Measurements from ENCODE around the gene LRRN3. TPM values are rescaled to one million over a fixed set of nuclear protein-coding genes. Genes with fewer than 3 reads are reported as not detected.

LRRN3 gene
- total RNA-seq, 1 donor from 2014 or later = 5.2 TPM

DNA sequence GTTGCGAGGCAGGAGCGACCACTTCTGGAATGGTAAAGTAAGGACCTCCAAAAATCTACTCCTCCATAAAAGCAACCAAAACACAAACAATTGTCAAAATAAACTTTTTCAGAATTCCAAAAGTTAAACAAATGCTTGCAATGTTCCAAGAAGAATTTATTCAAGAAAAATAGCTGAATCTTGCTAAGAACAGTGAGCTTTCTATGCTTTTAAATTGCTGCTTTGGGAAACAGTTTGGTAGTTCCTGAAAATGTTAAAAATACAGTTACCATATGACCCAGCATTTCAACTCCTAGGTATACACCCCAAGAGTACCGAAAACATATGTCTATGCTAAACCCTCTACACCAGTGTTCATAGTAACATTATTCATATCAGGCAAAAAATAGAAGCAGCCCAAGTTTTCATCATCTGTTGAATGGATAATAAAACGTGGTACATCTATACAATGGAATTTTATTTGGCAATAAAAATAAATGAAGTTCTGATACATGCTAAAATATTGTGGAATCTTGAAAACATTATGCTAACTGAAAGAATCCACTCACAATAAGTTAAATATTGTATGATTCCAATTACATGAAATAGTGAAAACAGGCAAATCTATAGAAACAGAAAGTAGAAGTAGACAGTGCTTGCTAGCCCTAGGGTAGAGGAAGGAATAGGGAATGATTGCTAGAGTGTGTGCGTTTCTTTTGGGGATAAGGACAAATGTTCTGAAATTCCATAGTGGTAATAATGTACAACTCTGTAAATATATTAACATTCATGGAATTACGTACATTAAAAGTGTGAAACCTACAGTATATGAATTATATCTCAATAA lies 57.0 kb downstream of the LRRN3 start:
- H3K4me3 ChIP-seq (ENCODE audit: low read length in 3 of 3) = no peak overlapping the region
- no peaks in the 10 kb centered on the region for H3K36me3 ChIP-seq (ENCODE audit: control insufficient read depth in 3 of 3, insufficient read depth in 3 of 3, low read length in 3 of 3)
- H3K9ac ChIP-seq (ENCODE audit: low read depth in 1 of 3, low read length in 3 of 3) = no peak overlapping the region
- H3K9me3 ChIP-seq (ENCODE audit: control insufficient read depth in 3 of 3, low read length in 3 of 3) = no peaks in the 10 kb centered on the region
- no peak overlapping the region for H3K27ac ChIP-seq (ENCODE audit: low read depth, low read length)
- H3K27me3 ChIP-seq (ENCODE audit: control insufficient read depth in 3 of 3, insufficient read depth in 3 of 3, low read length in 3 of 3) = no peaks in the 10 kb centered on the region
- peaks cover 0 to 5% (median 2%) of the 10 kb centered on the region in 3 donors for H3K4me1 ChIP-seq (ENCODE audit: control insufficient read depth in 3 of 3, insufficient read depth in 3 of 3, low read length in 3 of 3)

DNA sequence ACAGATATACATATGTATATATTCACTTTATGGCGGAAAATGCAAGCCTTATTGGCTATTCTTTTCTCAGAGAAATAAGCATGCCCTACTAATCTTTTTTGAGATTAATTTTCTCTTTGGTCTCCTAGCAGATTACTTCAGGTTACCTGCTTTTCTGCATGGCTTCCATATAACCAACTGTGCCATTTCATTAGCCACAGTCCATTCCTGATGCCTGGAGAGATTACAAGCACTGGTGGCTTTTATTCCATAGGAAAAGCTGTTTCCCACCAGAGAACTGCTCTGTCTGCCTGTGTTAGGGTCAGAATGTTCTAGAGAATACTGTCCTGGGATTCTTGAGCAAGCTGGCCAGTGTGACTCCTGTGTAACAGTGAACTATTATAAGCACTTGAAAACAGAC lies 59.8 kb downstream of the LRRN3 start:
- H3K27ac ChIP-seq (ENCODE audit: low read depth, low read length) = no peak overlapping the region
- H3K9me3 ChIP-seq (ENCODE audit: control insufficient read depth in 3 of 3, low read length in 3 of 3) = no peaks in the 10 kb centered on the region
- no peak overlapping the region for H3K4me3 ChIP-seq (ENCODE audit: low read length in 3 of 3)
- peaks cover 0 to 1% (median 0%) of the 10 kb centered on the region in 3 donors for H3K4me1 ChIP-seq (ENCODE audit: control insufficient read depth in 3 of 3, insufficient read depth in 3 of 3, low read length in 3 of 3)
- no peaks in the 10 kb centered on the region for H3K36me3 ChIP-seq (ENCODE audit: control insufficient read depth in 3 of 3, insufficient read depth in 3 of 3, low read length in 3 of 3)
- no peak overlapping the region for H3K9ac ChIP-seq (ENCODE audit: low read depth in 1 of 3, low read length in 3 of 3)
- no peaks in the 10 kb centered on the region for H3K27me3 ChIP-seq (ENCODE audit: control insufficient read depth in 3 of 3, insufficient read depth in 3 of 3, low read length in 3 of 3)

DNA sequence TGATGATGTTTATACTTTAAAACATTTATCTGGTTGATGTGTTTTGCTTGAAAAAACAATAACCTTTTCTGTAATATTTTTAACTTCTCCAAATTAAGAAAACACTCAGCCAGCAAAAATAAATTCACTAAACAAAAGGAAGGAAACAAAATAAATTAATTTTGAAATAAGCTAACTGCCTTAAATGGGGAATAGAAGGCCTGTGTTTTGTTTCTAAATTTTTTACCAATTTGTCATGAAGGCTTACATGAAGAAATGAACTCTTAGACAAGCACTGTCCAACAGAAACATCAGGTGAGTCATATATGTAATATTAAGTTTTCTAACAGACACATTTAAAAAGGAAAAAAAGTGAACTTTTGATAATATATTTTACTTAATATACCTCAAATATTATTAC lies 68.5 kb downstream of the LRRN3 start:
- H3K9ac ChIP-seq (ENCODE audit: low read depth in 1 of 3, low read length in 3 of 3) = no peak overlapping the region
- no peaks in the 10 kb centered on the region for H3K9me3 ChIP-seq (ENCODE audit: control insufficient read depth in 3 of 3, low read length in 3 of 3)
- H3K27ac ChIP-seq (ENCODE audit: low read depth, low read length) = no peak overlapping the region
- no peaks in the 10 kb centered on the region for H3K36me3 ChIP-seq (ENCODE audit: control insufficient read depth in 3 of 3, insufficient read depth in 3 of 3, low read length in 3 of 3)
- H3K4me3 ChIP-seq (ENCODE audit: low read length in 3 of 3) = no peak overlapping the region
- no peaks in the 10 kb centered on the region for H3K27me3 ChIP-seq (ENCODE audit: control insufficient read depth in 3 of 3, insufficient read depth in 3 of 3, low read length in 3 of 3)
- no peaks in the 10 kb centered on the region for H3K4me1 ChIP-seq (ENCODE audit: control insufficient read depth in 3 of 3, insufficient read depth in 3 of 3, low read length in 3 of 3)

DNA sequence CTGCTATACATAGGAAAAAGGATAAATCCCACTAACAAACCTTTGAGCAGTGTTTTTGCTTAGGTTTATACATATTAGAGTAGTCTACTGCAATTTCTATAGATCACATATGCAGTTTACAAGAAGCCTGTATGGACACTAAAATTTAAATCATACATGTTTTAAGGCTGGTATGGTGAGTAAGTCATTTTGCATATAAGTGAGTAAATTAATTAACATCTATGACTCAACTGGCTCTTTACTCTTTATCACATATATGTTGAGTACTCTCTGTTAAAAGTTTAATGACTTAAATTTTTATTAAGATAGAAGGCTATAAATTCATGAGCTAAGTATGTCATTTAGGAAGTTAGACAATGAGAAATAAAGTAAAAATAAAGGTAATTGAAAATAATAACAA lies 69.4 kb downstream of the LRRN3 start:
- no peak overlapping the region for H3K27ac ChIP-seq (ENCODE audit: low read depth, low read length)
- H3K4me1 ChIP-seq (ENCODE audit: control insufficient read depth in 3 of 3, insufficient read depth in 3 of 3, low read length in 3 of 3) = no peaks in the 10 kb centered on the region
- H3K27me3 ChIP-seq (ENCODE audit: control insufficient read depth in 3 of 3, insufficient read depth in 3 of 3, low read length in 3 of 3) = no peaks in the 10 kb centered on the region
- no peaks in the 10 kb centered on the region for H3K9me3 ChIP-seq (ENCODE audit: control insufficient read depth in 3 of 3, low read length in 3 of 3)
- H3K9ac ChIP-seq (ENCODE audit: low read depth in 1 of 3, low read length in 3 of 3) = no peak overlapping the region
- no peaks in the 10 kb centered on the region for H3K36me3 ChIP-seq (ENCODE audit: control insufficient read depth in 3 of 3, insufficient read depth in 3 of 3, low read length in 3 of 3)
- H3K4me3 ChIP-seq (ENCODE audit: low read length in 3 of 3) = no peak overlapping the region

DNA sequence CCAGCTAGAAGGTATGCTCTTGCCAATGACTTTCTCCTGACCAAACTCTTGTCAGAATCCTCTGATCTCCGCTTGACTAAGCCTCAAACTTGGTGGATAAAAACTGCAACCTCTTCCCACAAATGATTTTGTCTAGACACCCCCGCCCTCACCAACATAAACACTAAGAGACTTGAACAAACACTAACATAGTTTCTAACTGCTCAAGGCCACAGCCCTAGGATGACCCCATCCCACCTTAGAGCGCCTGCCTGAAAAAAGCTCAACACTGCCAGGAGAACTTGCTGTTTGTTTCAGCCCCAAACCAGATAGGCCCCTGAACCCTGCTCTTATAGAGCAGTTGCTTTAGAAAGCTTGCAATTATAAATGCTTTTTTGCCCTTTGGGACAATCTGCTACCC lies 71.8 kb downstream of the LRRN3 start:
- Histone ChIP-seq H3K4me3 (ENCODE audit: low read length in 3 of 3) (no peak overlapping the region), H3K27ac (ENCODE audit: low read depth, low read length) (no peak overlapping the region), H3K4me1 (ENCODE audit: control insufficient read depth in 3 of 3, insufficient read depth in 3 of 3, low read length in 3 of 3) (no peaks in the 10 kb centered on the region), H3K27me3 (ENCODE audit: control insufficient read depth in 3 of 3, insufficient read depth in 3 of 3, low read length in 3 of 3) (no peaks in the 10 kb centered on the region), H3K9ac (ENCODE audit: low read depth in 1 of 3, low read length in 3 of 3) (no peak overlapping the region), H3K9me3 (ENCODE audit: control insufficient read depth in 3 of 3, low read length in 3 of 3) (no peaks in the 10 kb centered on the region), H3K36me3 (ENCODE audit: control insufficient read depth in 3 of 3, insufficient read depth in 3 of 3, low read length in 3 of 3) (no peaks in the 10 kb centered on the region)

DNA sequence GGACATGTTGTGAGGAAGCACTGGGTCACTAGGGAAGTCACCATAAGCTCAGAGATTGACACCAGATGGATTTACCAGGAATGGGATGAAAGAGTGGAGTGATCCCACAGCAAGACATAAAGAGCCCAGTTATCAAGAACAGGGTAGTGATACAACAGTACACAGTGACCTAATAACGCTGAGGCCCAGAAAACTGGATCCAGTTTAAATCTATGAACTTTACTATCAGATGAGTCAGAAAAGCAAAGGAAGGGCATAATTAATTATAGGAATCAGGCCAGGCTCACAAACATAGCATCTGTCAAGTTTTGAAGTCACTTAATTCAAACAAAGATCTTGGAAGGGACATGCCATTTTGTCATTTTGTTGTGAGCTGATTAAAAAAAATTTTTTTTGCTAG lies 73.5 kb downstream of the LRRN3 start:
- H3K4me1 ChIP-seq (ENCODE audit: control insufficient read depth in 3 of 3, insufficient read depth in 3 of 3, low read length in 3 of 3) = peaks cover 0 to 2% (median 0%) of the 10 kb centered on the region in 3 donors
- no peaks in the 10 kb centered on the region for H3K27me3 ChIP-seq (ENCODE audit: control insufficient read depth in 3 of 3, insufficient read depth in 3 of 3, low read length in 3 of 3)
- H3K4me3 ChIP-seq (ENCODE audit: low read length in 3 of 3) = no peak overlapping the region
- H3K9ac ChIP-seq (ENCODE audit: low read depth in 1 of 3, low read length in 3 of 3) = no peak overlapping the region
- no peak overlapping the region for H3K27ac ChIP-seq (ENCODE audit: low read depth, low read length)
- H3K36me3 ChIP-seq (ENCODE audit: control insufficient read depth in 3 of 3, insufficient read depth in 3 of 3, low read length in 3 of 3) = no peaks in the 10 kb centered on the region
- H3K9me3 ChIP-seq (ENCODE audit: control insufficient read depth in 3 of 3, low read length in 3 of 3) = no peaks in the 10 kb centered on the region

DNA sequence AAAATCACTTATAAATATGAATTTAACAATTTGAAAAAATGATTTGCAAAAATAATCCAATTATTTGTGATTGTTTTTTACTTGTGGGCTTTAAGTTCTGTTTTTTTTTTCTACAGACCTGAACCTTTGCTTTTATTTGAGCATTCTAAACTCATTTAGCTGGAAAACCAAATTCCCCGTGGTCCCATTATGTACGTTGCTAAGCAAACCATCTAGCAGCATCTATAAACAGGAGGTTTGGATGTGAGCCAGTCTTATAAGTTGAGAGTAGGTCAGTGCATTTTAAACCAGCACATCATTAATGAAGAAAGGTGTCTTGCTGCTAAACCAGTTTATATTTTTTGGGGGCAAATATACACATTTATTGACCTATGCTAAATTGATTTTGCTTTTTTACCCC lies 77.3 kb downstream of the LRRN3 start:
- Histone ChIP-seq H3K36me3 (ENCODE audit: control insufficient read depth in 3 of 3, insufficient read depth in 3 of 3, low read length in 3 of 3) (no peaks in the 10 kb centered on the region), H3K4me1 (ENCODE audit: control insufficient read depth in 3 of 3, insufficient read depth in 3 of 3, low read length in 3 of 3) (peaks cover 0 to 2% (median 0%) of the 10 kb centered on the region in 3 donors), H3K9ac (ENCODE audit: low read depth in 1 of 3, low read length in 3 of 3) (no peak overlapping the region), H3K27me3 (ENCODE audit: control insufficient read depth in 3 of 3, insufficient read depth in 3 of 3, low read length in 3 of 3) (no peaks in the 10 kb centered on the region), H3K4me3 (ENCODE audit: low read length in 3 of 3) (no peak overlapping the region), H3K9me3 (ENCODE audit: control insufficient read depth in 3 of 3, low read length in 3 of 3) (no peaks in the 10 kb centered on the region), H3K27ac (ENCODE audit: low read depth, low read length) (no peak overlapping the region)

DNA sequence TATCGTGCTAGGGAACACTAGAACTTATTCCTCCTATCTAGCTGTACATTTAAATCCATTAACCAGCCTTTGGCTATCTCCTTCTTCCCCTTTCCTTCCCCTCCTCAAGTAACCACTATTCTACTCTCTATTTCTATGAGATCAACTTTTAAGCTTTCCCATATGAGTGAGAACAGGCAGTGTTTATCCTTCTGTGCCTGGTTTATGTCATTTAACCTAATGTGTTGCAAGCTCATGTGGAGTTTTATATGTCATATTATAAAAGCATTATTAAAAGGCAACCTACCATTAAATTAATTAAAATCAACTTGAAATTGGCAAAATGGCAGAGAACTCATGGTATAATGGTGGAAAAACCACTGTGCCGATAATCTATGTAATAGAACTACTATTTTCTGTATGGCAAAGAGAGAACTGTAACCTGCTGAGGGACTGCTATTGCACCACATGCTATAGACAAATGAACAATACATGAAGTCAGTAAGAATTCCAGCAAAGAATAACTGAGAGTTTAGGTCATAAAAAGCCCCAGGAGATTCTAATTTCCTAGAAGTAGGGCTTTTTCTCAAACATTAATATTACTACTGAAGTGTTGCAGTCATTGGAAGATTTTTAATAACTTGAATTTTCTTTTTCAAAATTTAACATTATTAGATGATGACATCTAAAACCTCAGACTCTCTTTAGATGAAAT lies 81.8 kb downstream of the LRRN3 start:
- no peaks in the 10 kb centered on the region for H3K36me3 ChIP-seq (ENCODE audit: control insufficient read depth in 3 of 3, insufficient read depth in 3 of 3, low read length in 3 of 3)
- H3K4me3 ChIP-seq (ENCODE audit: low read length in 3 of 3) = no peak overlapping the region
- no peak overlapping the region for H3K27ac ChIP-seq (ENCODE audit: low read depth, low read length)
- H3K9me3 ChIP-seq (ENCODE audit: control insufficient read depth in 3 of 3, low read length in 3 of 3) = no peaks in the 10 kb centered on the region
- H3K9ac ChIP-seq (ENCODE audit: low read depth in 1 of 3, low read length in 3 of 3) = no peak overlapping the region
- peaks cover 0 to 2% (median 0%) of the 10 kb centered on the region in 3 donors for H3K4me1 ChIP-seq (ENCODE audit: control insufficient read depth in 3 of 3, insufficient read depth in 3 of 3, low read length in 3 of 3)
- H3K27me3 ChIP-seq (ENCODE audit: control insufficient read depth in 3 of 3, insufficient read depth in 3 of 3, low read length in 3 of 3) = no peaks in the 10 kb centered on the region

DNA sequence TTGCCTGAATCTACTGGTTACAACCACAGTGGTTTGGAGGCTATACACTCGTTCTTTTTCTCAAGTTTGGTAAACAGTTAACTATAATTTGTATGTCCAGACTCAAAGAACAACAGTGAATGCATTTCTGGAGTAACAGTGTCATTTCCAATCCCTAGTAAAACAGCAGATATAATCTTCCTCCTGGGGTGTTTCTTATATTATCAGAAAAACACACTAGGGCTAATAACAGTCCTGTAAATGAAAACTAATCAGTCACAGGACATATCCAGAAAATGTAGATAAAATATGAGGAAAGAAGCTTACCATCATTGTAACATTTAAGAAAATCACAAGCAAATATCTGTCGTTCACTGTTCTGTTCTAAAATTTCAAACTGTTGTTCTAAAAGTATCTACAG lies 82.6 kb downstream of the LRRN3 start:
- no peaks in the 10 kb centered on the region for H3K36me3 ChIP-seq (ENCODE audit: control insufficient read depth in 3 of 3, insufficient read depth in 3 of 3, low read length in 3 of 3)
- H3K4me1 ChIP-seq (ENCODE audit: control insufficient read depth in 3 of 3, insufficient read depth in 3 of 3, low read length in 3 of 3) = peaks cover 0 to 2% (median 0%) of the 10 kb centered on the region in 3 donors
- no peak overlapping the region for H3K9ac ChIP-seq (ENCODE audit: low read depth in 1 of 3, low read length in 3 of 3)
- no peaks in the 10 kb centered on the region for H3K27me3 ChIP-seq (ENCODE audit: control insufficient read depth in 3 of 3, insufficient read depth in 3 of 3, low read length in 3 of 3)
- no peak overlapping the region for H3K4me3 ChIP-seq (ENCODE audit: low read length in 3 of 3)
- no peaks in the 10 kb centered on the region for H3K9me3 ChIP-seq (ENCODE audit: control insufficient read depth in 3 of 3, low read length in 3 of 3)
- no peak overlapping the region for H3K27ac ChIP-seq (ENCODE audit: low read depth, low read length)

DNA sequence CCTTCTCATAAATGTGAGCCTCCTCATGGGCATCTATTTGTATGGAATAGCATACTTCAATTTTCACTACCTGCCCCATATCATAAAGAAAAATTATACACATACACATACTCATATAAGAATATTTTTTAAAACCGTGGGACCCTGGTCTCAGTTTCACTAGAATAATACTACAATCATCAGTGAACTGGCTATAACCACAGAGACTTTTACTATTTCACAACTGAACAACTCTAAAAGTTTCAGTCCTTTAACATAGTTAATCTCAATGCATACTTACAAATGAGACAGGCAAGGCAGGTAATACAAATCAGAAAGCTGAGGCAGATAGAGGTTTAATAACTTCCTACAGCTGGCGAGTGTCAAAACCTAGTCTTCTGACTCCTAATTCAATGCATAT lies 83.1 kb downstream of the LRRN3 start:
- peaks cover 0 to 2% (median 0%) of the 10 kb centered on the region in 3 donors for H3K4me1 ChIP-seq (ENCODE audit: control insufficient read depth in 3 of 3, insufficient read depth in 3 of 3, low read length in 3 of 3)
- no peaks in the 10 kb centered on the region for H3K9me3 ChIP-seq (ENCODE audit: control insufficient read depth in 3 of 3, low read length in 3 of 3)
- H3K27ac ChIP-seq (ENCODE audit: low read depth, low read length) = no peak overlapping the region
- H3K27me3 ChIP-seq (ENCODE audit: control insufficient read depth in 3 of 3, insufficient read depth in 3 of 3, low read length in 3 of 3) = no peaks in the 10 kb centered on the region
- H3K9ac ChIP-seq (ENCODE audit: low read depth in 1 of 3, low read length in 3 of 3) = no peak overlapping the region
- H3K4me3 ChIP-seq (ENCODE audit: low read length in 3 of 3) = no peak overlapping the region
- H3K36me3 ChIP-seq (ENCODE audit: control insufficient read depth in 3 of 3, insufficient read depth in 3 of 3, low read length in 3 of 3) = no peaks in the 10 kb centered on the region

All from skeletal muscle tissue (tissue), 4 donors.